HepG2 (cell line): ENCODE results near the gene OGG1. TPM values are rescaled to one million over a fixed set of nuclear protein-coding genes. Genes with fewer than 3 reads are reported as not detected.

Experiments used
- AGO1 ChIP-seq: fragments of 200-400 bp; formaldehyde crosslinking; IDR thresholded peaks from 2 replicates; pipeline ENCODE4 v1.6.1; 2017; ENCODE audit warnings: mild to moderate bottlenecking, low read depth, low read length, moderate library complexity; ENCODE audit not compliant: poor library complexity, severe bottlenecking
- BRCA1 ChIP-seq: sonication (generic); formaldehyde crosslinking; IDR thresholded peaks from 2 replicates; pipeline ENCODE4 v1.4.0; 2020; ENCODE audit warnings: missing genetic modification reagents
- CHD4 ChIP-seq: fragments of 200-600 bp; sonication (generic); IDR thresholded peaks from 2 replicates; pipeline ENCODE4 v1.7.0; 2017; ENCODE audit warnings: mild to moderate bottlenecking, low read length, borderline replicate concordance
- CREM ChIP-seq, 2 experiments: sonication (generic) in 1 of 2; formaldehyde crosslinking in 1 of 2; IDR thresholded peaks; 2 replicates each; pipeline versions ENCODE4 v1.4.0 to v1.6.1; 2016 to 2020; ENCODE audit warnings: antibody characterized with exemption in 1 of 2, mild to moderate bottlenecking in 1 of 2, missing genetic modification reagents in 1 of 2
- ETV6 ChIP-seq: sonication (generic); formaldehyde crosslinking; conservative IDR thresholded peaks from 2 replicates; pipeline ENCODE4 v1.4.0; 2020; ENCODE audit warnings: missing genetic modification reagents
- HCFC1 ChIP-seq: fragments of 150-350 bp; IDR thresholded peaks from 2 replicates; pipeline ENCODE4 v1.6.1; 2014; ENCODE audit warnings: low read depth, low read length
- KDM5A ChIP-seq: fragments of 200-600 bp; sonication (generic); IDR thresholded peaks from 2 replicates; pipeline ENCODE4 v1.7.0; 2018; ENCODE audit warnings: antibody characterized with exemption, mild to moderate bottlenecking, low read length, borderline replicate concordance
- RCOR2 ChIP-seq: IDR thresholded peaks from 2 replicates; pipeline ENCODE4 v1.6.1; 2016; ENCODE audit warnings: missing biosample characterization, missing genetic modification reagents
- RFX5 ChIP-seq: IDR thresholded peaks from 2 replicates; pipeline ENCODE4 v1.6.1; 2011; ENCODE audit warnings: low read depth, low read length, improper control_type of control experiment
- SALL1 ChIP-seq: sonication (generic); formaldehyde crosslinking; IDR thresholded peaks from 2 replicates; pipeline ENCODE4 v1.8.0; 2022; ENCODE audit warnings: mild to moderate bottlenecking, missing genetic modification reagents
- SMC3 ChIP-seq: IDR thresholded peaks from 2 replicates; pipeline ENCODE4 v1.6.1; 2011; ENCODE audit warnings: low read length, improper control_type of control experiment
- SNAPC2 ChIP-seq: sonication (generic); formaldehyde crosslinking; IDR thresholded peaks from 2 replicates; pipeline ENCODE4 v1.8.1; 2022; ENCODE audit warnings: mild to moderate bottlenecking, missing genetic modification reagents
- ZBTB7A ChIP-seq: sonication (generic); formaldehyde crosslinking; IDR thresholded peaks from 2 replicates; pipeline ENCODE4 v1.8.0; 2022; ENCODE audit warnings: mild to moderate bottlenecking, missing genetic modification reagents
- ZFX ChIP-seq: sonication (generic); formaldehyde crosslinking; IDR thresholded peaks from 2 replicates; pipeline ENCODE4 v1.4.0; 2020; ENCODE audit warnings: mild to moderate bottlenecking, low read depth, missing genetic modification reagents, moderate library complexity
- ZMAT3 ChIP-seq: sonication (generic); formaldehyde crosslinking; conservative IDR thresholded peaks from 2 replicates; pipeline ENCODE4 v1.7.0; 2021; ENCODE audit warnings: missing genetic modification reagents
- ZNF160 ChIP-seq: sonication (generic); formaldehyde crosslinking; IDR thresholded peaks from 2 replicates; pipeline ENCODE4 v1.8.0; 2022; ENCODE audit warnings: mild to moderate bottlenecking, inconsistent platforms, missing genetic modification reagents
- ZNF251 ChIP-seq: sonication (generic); formaldehyde crosslinking; IDR thresholded peaks from 2 replicates; pipeline ENCODE4 v1.9.0; 2021; ENCODE audit warnings: mild to moderate bottlenecking, missing genetic modification reagents
- ZNF30 ChIP-seq: sonication (generic); formaldehyde crosslinking; IDR thresholded peaks from 2 replicates; pipeline ENCODE4 v1.5.0; 2020; ENCODE audit warnings: mild to moderate bottlenecking, missing genetic modification reagents
- ZNF350 ChIP-seq: sonication (generic); formaldehyde crosslinking; IDR thresholded peaks from 2 replicates; pipeline ENCODE4 v1.4.0; 2020; ENCODE audit warnings: mild to moderate bottlenecking, low read depth, missing genetic modification reagents, borderline replicate concordance
- ZNF564 ChIP-seq: sonication (generic); formaldehyde crosslinking; IDR thresholded peaks from 2 replicates; pipeline ENCODE4 v1.8.1; 2023; ENCODE audit warnings: mild to moderate bottlenecking, missing genetic modification reagents
- ZNF570 ChIP-seq: sonication (generic); formaldehyde crosslinking; IDR thresholded peaks from 2 replicates; pipeline ENCODE4 v1.4.0; 2020; ENCODE audit warnings: mild to moderate bottlenecking, missing genetic modification reagents, borderline replicate concordance
- ZNF629 ChIP-seq: sonication (generic); formaldehyde crosslinking; conservative IDR thresholded peaks from 2 replicates; pipeline ENCODE4 v1.5.0; 2020; ENCODE audit warnings: missing genetic modification reagents
- polyA plus RNA-seq, 8 experiments: library from polyadenylated mRNA; depleted of rRNA in 3 of 8; stranded (reverse) in 7 of 8; unstranded in 1 of 8; fragments of >200 nt; fragmentation: Illumina TruSeq in 4 of 8; extraction: Trizol in 4 of 8; gene quantifications; 2 replicates each; pipeline versions ENCODE4 v1.2.1 to v1.2.3, GENCODE V29; 2011 to 2016; ENCODE audit warnings: low read depth in 4 of 8, missing spikeins in 1 of 8, mixed read lengths in 1 of 8; ENCODE audit not compliant: insufficient read depth in 1 of 8
- total RNA-seq, 5 experiments: library from RNA; depleted of rRNA; stranded (reverse); fragments of >200 nt; fragmentation: Illumina TruSeq; extraction: Trizol; gene quantifications; 2 replicates each; pipeline ENCODE4 v1.2.3, GENCODE V29; 2016; ENCODE audit warnings: low read depth in 1 of 5
- TF ChIP-seq, protein P1 (sequence below): IDR thresholded peaks from 2 replicates; pipeline ENCODE4 v1.6.1; 2016; ENCODE audit warnings: low read depth, borderline replicate concordance
- TF ChIP-seq, protein P2 (sequence below): sonication (generic); formaldehyde crosslinking; IDR thresholded peaks from 2 replicates; pipeline ENCODE4 v1.5.0; 2020; ENCODE audit warnings: missing genetic modification reagents
- TF ChIP-seq, protein P3 (sequence below): sonication (generic); formaldehyde crosslinking; IDR thresholded peaks from 2 replicates; pipeline ENCODE4 v1.8.0; 2022; ENCODE audit warnings: missing genetic modification reagents, mild to moderate bottlenecking, moderate library complexity, borderline replicate concordance
- TF ChIP-seq, protein P4 (sequence below): sonication (generic); formaldehyde crosslinking; IDR thresholded peaks from 2 replicates; pipeline ENCODE4 v1.5.0; 2020; ENCODE audit warnings: mild to moderate bottlenecking, missing genetic modification reagents

The OGG1 gene
- total and polyA plus RNA-seq, 2 of the 13 experiments (the other 11 are each of a cell fraction or from before 2014, with no cell fraction given), result 28.7 to 33.2 TPM

DNA sequence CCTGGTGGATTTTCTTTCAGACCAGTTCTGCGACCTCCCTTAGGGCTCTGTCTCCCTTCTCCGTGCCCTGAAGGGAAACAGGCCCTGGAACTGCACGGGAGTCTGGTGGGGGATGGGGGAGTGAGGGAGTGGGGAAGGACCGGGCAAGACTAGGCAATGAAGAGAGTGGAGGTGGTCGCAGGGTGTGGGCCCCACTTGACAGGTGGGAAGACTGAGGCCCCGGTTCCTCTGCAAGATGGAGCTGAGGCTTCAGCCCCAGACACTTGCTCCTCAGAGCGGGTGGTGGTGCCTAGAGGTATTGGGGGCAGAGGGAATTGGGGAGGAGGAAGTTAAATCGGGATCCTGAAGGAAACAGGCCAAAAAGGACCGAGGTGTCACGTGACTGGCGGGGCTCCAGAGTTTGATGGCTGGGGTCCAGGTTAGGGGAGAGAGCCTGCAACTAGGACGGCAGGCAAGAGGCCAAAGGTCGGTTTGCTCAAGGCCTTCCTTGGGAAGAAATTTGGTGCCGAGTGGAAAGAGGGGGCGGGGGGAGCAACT, 20.6 kb downstream of the OGG1 start (continued):
- TF ChIP-seq ZNF251, result no peak
- 0 out of 2 replicates have a peak, but pooled peaks have one; percentile 19 for TF ChIP-seq RCOR2 (CRISPR knock-in tag)
- TF ChIP-seq HCFC1, result no peak
- TF ChIP-seq CREM (IDR thresholded peaks at IDR 0.05), result no peak
- TF ChIP-seq CREM (CRISPR knock-in tag; IDR thresholded peaks at IDR 0.05), result no peak
- TF ChIP-seq ZBTB7A (CRISPR knock-in tag), result peak; percentile 75
- TF ChIP-seq ZNF629 (CRISPR knock-in tag), result peak; percentile 96
- no peak; the same call in 1 of the 2 replicates for TF ChIP-seq ZFX (CRISPR knock-in tag)
- no peak for TF ChIP-seq BRCA1
- no peak for TF ChIP-seq ETV6
- TF ChIP-seq, protein P1, sequence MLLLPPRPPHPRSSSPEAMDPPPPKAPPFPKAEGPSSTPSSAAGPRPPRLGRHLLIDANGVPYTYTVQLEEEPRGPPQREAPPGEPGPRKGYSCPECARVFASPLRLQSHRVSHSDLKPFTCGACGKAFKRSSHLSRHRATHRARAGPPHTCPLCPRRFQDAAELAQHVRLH (CRISPR knock-in tag), result no peak
- TF ChIP-seq ZNF30, result no peak
- 0 out of 2 replicates have a peak, but pooled peaks have one; percentile 12 for TF ChIP-seq ZNF564 (CRISPR knock-in tag)
- no peak for TF ChIP-seq SNAPC2 (CRISPR knock-in tag)
- no peak; the same call in 1 of the 2 replicates for TF ChIP-seq KDM5A
- TF ChIP-seq ZNF570 (CRISPR knock-in tag), result no peak
- no peak for TF ChIP-seq RFX5
- TF ChIP-seq, protein P2, sequence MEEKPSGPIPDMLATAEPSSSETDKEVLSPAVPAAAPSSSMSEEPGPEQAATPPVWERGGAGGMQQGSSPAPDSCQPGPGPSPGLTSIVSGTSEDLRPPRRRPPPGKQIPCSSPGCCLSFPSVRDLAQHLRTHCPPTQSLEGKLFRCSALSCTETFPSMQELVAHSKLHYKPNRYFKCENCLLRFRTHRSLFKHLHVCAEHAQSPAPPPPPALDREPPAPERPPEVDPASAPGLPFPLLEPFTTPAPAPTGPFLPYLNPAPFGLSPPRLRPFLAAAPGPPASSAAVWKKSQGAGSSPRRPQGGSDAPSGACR (CRISPR knock-in tag), result no peak
- TF ChIP-seq ZMAT3 (CRISPR knock-in tag), result no peak
- TF ChIP-seq CHD4, result peak; percentile 96
- TF ChIP-seq, protein P3, sequence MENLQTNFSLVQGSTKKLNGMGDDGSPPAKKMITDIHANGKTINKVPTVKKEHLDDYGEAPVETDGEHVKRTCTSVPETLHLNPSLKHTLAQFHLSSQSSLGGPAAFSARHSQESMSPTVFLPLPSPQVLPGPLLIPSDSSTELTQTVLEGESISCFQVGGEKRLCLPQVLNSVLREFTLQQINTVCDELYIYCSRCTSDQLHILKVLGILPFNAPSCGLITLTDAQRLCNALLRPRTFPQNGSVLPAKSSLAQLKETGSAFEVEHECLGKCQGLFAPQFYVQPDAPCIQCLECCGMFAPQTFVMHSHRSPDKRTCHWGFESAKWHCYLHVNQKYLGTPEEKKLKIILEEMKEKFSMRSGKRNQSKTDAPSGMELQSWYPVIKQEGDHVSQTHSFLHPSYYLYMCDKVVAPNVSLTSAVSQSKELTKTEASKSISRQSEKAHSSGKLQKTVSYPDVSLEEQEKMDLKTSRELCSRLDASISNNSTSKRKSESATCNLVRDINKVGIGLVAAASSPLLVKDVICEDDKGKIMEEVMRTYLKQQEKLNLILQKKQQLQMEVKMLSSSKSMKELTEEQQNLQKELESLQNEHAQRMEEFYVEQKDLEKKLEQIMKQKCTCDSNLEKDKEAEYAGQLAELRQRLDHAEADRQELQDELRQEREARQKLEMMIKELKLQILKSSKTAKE (CRISPR knock-in tag), result no peak
- peak; percentile 44; the same call in 1 of the 2 replicates for TF ChIP-seq SALL1 (CRISPR knock-in tag)
- 0 out of 2 replicates have a peak, but pooled peaks have one; percentile 30 for TF ChIP-seq ZNF160 (CRISPR knock-in tag)
- TF ChIP-seq SMC3, result no peak
- TF ChIP-seq AGO1, result no peak
- TF ChIP-seq, protein P4, sequence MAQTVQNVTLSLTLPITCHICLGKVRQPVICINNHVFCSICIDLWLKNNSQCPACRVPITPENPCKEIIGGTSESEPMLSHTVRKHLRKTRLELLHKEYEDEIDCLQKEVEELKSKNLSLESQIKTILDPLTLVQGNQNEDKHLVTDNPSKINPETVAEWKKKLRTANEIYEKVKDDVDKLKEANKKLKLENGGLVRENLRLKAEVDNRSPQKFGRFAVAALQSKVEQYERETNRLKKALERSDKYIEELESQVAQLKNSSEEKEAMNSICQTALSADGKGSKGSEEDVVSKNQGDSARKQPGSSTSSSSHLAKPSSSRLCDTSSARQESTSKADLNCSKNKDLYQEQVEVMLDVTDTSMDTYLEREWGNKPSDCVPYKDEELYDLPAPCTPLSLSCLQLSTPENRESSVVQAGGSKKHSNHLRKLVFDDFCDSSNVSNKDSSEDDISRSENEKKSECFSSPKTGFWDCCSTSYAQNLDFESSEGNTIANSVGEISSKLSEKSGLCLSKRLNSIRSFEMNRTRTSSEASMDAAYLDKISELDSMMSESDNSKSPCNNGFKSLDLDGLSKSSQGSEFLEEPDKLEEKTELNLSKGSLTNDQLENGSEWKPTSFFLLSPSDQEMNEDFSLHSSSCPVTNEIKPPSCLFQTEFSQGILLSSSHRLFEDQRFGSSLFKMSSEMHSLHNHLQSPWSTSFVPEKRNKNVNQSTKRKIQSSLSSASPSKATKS (CRISPR knock-in tag), result no peak
- no peak for TF ChIP-seq ZNF350 (CRISPR knock-in tag)
